Glutamatergic neuron (in vitro differentiated cells): ENCODE measurements around the gene PTPRM. TPM values are rescaled to one million over a fixed set of nuclear protein-coding genes. Genes with fewer than 3 reads are reported as not detected.

ENCODE experiments used
- DNase-seq: peaks from one replicate; pipeline ENCODE4 v3.0.0; 2022
- H3K27ac Mint-ChIP-seq: one replicate; pipeline ENCODE4 v1.8.0; 2020; ENCODE audit warnings: mild to moderate bottlenecking, mixed read lengths, inconsistent platforms; ENCODE audit not compliant: unreplicated experiment
- H3K27me3 Mint-ChIP-seq: one replicate; pipeline ENCODE4 v1.8.0; 2020; ENCODE audit warnings: mild to moderate bottlenecking, moderate library complexity, mixed read lengths, inconsistent platforms; ENCODE audit not compliant: unreplicated experiment
- H3K36me3 Mint-ChIP-seq: one replicate; pipeline ENCODE4 v1.8.0; 2020; ENCODE audit warnings: mild to moderate bottlenecking, mixed read lengths, inconsistent platforms; ENCODE audit not compliant: unreplicated experiment
- H3K4me1 Mint-ChIP-seq: one replicate; pipeline ENCODE4 v1.8.0; 2020; ENCODE audit warnings: mild to moderate bottlenecking, low read depth, mixed read lengths, inconsistent platforms; ENCODE audit not compliant: unreplicated experiment
- H3K4me3 Mint-ChIP-seq: one replicate; pipeline ENCODE4 v1.8.0; 2020; ENCODE audit warnings: mild to moderate bottlenecking, mixed read lengths, inconsistent platforms; ENCODE audit not compliant: unreplicated experiment
- H3K9me3 Mint-ChIP-seq: one replicate; pipeline ENCODE4 v1.8.0; 2020; ENCODE audit warnings: mild to moderate bottlenecking, moderate library complexity, mixed read lengths, inconsistent platforms; ENCODE audit not compliant: unreplicated experiment
- CTCF ChIP-seq: fragments of 200-600 bp; sonication (generic); IDR thresholded peaks from one replicate; pipeline ENCODE4 v1.5.0; 2021; ENCODE audit not compliant: partially characterized antibody, unreplicated experiment
- total RNA-seq: library from RNA; stranded (reverse); fragmentation: NEBNext Ultra II Directional; extraction: Animal tissue kit (Norgen Biotek cat#: 25700); gene quantifications from one replicate; pipeline ENCODE4 v1.2.1, GENCODE V29; 2021; ENCODE audit not compliant: unreplicated experiment

PTPRM gene
- total RNA-seq, 1 donor from 2014 or later: 23.9 TPM

- Mint-ChIP-seq H3K9me3 (peaks cover 1% of the 10 kb centered on the region), H3K36me3 (peaks cover 13% of the 10 kb centered on the region), H3K4me1 (no peaks in the 10 kb centered on the region), H3K27me3 (peaks cover 2% of the 10 kb centered on the region), H3K4me3 (no peak overlapping the region), H3K27ac (no peak overlapping the region)
- no peak for TF ChIP-seq CTCF
- no peak for DNase-seq
These were observed 273.3 kb downstream of the PTPRM start for GRCh38 chr18:7840411-7840810.

GRCh38 chr18:7844017-7844416, 276.9 kb downstream of the PTPRM start:
- H3K27ac Mint-ChIP-seq: no peak overlapping the region
- H3K9me3 Mint-ChIP-seq: peaks cover 3% of the 10 kb centered on the region
- no peak for TF ChIP-seq CTCF
- peaks cover 2% of the 10 kb centered on the region for H3K27me3 Mint-ChIP-seq
- no peak overlapping the region for H3K4me3 Mint-ChIP-seq
- H3K36me3 Mint-ChIP-seq: peaks cover 13% of the 10 kb centered on the region
- H3K4me1 Mint-ChIP-seq: peaks cover 6% of the 10 kb centered on the region
- no peak for DNase-seq

- DNase-seq: no peak
- peaks cover 2% of the 10 kb centered on the region for H3K27me3 Mint-ChIP-seq
- H3K4me3 Mint-ChIP-seq: no peak overlapping the region
- no peak for TF ChIP-seq CTCF
- H3K9me3 Mint-ChIP-seq: peaks cover 3% of the 10 kb centered on the region
- peaks cover 13% of the 10 kb centered on the region for H3K36me3 Mint-ChIP-seq
- H3K4me1 Mint-ChIP-seq: peaks cover 6% of the 10 kb centered on the region
- no peak overlapping the region for H3K27ac Mint-ChIP-seq
These were observed 277.3 kb downstream of the PTPRM start for GRCh38 chr18:7844418-7844817.

- TF ChIP-seq CTCF: no peak
- peaks cover 3% of the 10 kb centered on the region for H3K9me3 Mint-ChIP-seq
- peaks cover 6% of the 10 kb centered on the region for H3K4me1 Mint-ChIP-seq
- no peak overlapping the region for H3K27ac Mint-ChIP-seq
- peaks cover 2% of the 10 kb centered on the region for H3K27me3 Mint-ChIP-seq
- no peak for DNase-seq
- H3K36me3 Mint-ChIP-seq: peaks cover 18% of the 10 kb centered on the region
- H3K4me3 Mint-ChIP-seq: no peak overlapping the region
These were observed 279.2 kb downstream of the PTPRM start for GRCh38 chr18:7846335-7846734.

GRCh38 chr18:7847357-7848053, 280.4 kb downstream of the PTPRM start:
- Mint-ChIP-seq H3K9me3 (peaks cover 6% of the 10 kb centered on the region), H3K27me3 (peaks cover 2% of the 10 kb centered on the region), H3K4me1 (peaks cover 6% of the 10 kb centered on the region), H3K4me3 (no peak overlapping the region), H3K36me3 (peaks cover 23% of the 10 kb centered on the region), H3K27ac (no peak overlapping the region)
- no peak for TF ChIP-seq CTCF
- DNase-seq: no peak
